ENCODE results near the gene BLVRB.

DNA sequence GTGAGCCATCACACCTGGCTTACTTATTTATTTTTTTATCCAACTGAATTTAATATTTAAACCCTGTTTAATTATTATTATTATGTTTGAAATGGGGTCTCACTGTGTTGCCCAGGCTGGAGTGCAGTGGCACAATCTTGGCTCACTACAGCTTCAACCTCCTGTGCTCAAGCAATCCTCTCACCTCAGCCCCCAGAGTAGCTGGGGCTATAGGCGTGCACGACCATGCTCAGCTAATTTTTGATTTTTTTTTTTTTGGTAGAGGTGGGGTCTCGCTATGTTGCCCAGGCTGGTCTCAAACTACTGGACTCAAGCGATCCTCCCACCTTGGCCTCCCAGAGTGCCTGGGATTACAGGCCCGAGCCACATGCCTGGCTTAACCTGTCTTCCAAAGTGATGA, 33.8 kb upstream of the BLVRB start:
- TF ChIP-seq, protein P1, sequence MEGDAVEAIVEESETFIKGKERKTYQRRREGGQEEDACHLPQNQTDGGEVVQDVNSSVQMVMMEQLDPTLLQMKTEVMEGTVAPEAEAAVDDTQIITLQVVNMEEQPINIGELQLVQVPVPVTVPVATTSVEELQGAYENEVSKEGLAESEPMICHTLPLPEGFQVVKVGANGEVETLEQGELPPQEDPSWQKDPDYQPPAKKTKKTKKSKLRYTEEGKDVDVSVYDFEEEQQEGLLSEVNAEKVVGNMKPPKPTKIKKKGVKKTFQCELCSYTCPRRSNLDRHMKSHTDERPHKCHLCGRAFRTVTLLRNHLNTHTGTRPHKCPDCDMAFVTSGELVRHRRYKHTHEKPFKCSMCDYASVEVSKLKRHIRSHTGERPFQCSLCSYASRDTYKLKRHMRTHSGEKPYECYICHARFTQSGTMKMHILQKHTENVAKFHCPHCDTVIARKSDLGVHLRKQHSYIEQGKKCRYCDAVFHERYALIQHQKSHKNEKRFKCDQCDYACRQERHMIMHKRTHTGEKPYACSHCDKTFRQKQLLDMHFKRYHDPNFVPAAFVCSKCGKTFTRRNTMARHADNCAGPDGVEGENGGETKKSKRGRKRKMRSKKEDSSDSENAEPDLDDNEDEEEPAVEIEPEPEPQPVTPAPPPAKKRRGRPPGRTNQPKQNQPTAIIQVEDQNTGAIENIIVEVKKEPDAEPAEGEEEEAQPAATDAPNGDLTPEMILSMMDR (conservative IDR thresholded peaks at IDR 0.05; ENCODE audit: low read length), result no peak
- TF ChIP-seq EZH2phosphoT487 (IDR thresholded peaks at IDR 0.05; ENCODE audit: borderline replicate concordance), result no peak

Measured in Loucy (cell line).